GM12878 (cell line): ENCODE data around the gene DDHD1. TPM values are rescaled to one million over a fixed set of nuclear protein-coding genes. Genes with fewer than 3 reads are reported as not detected.

Experiments
- ATAC-seq: fragments of 200-7000 bp; cut with Tn5 transposase; 3 replicates; pipeline ENCODE4 v1.9.1; 2020; ENCODE audit warnings: mild to moderate bottlenecking, moderate library complexity
- BruUV-seq: library from RNA; stranded (reverse); fragments of 400-500 nt; replicated peaks from 2 replicates; lab custom pipeline; 2021; lab: Mats Ljungman, UMichigan
- CTCF ChIA-PET: fragments of 300-600 bp; sonication (Branson Sonifier 250); formaldehyde crosslinking; extraction: SDS; loops from one replicate; lab custom pipeline; 2021; ENCODE audit warnings: inconsistent platforms; lab: Yijun Ruan, JAX
- POLR2A ChIA-PET: fragments of 350-600 bp; formaldehyde crosslinking; extraction: SDS; loops from one replicate; lab custom pipeline; 2021; ENCODE audit warnings: inconsistent platforms; lab: Charles Lee
- RAD21 ChIA-PET: fragments of 300-600 bp; sonication (Branson Sonifier 250); formaldehyde crosslinking; loops from one replicate; lab custom pipeline; 2023; ENCODE audit warnings: antibody characterized with exemption; ENCODE audit not compliant: unreplicated experiment; lab: Charles Lee
- SMC1A ChIA-PET: fragments of 300-600 bp; sonication (Branson Sonifier 250); formaldehyde crosslinking; loops from one replicate; lab custom pipeline; 2023; ENCODE audit not compliant: unreplicated experiment, uncharacterized antibody; lab: Charles Lee
- DNase-seq: peaks from one replicate; pipeline ENCODE4 v3.0.0-alpha.2; 2011; ENCODE audit warnings: low read depth, low spot score
- FAIRE-seq: peaks from 3 replicates; lab custom pipeline; 2011; peaks lifted over from hg19 to GRCh38; lab: Jason Lieb, UNC
- H2AFZ ChIP-seq: 2 replicates; pipeline ENCODE4 v1.6.0; 2011; ENCODE audit warnings: low read depth, low read length, control low read depth; ENCODE audit not compliant: control insufficient read depth
- H3K27ac ChIP-seq: 2 replicates; pipeline ENCODE4 v1.5.1; 2011; ENCODE audit warnings: control low read depth; ENCODE audit not compliant: control insufficient read depth, insufficient read depth
- H3K27me3 ChIP-seq, 2 experiments: replicated peaks in 1 of 2; 2 replicates each; pipeline versions ENCODE4 v1.6.0 to v1.6.1; 2011; ENCODE audit warnings: low read length in 1 of 2; ENCODE audit not compliant: control insufficient read depth in 2 of 2, insufficient read depth in 2 of 2
- H3K36me3 ChIP-seq, 2 experiments: 2 replicates each; pipeline ENCODE4 v1.5.1; 2011; ENCODE audit warnings: low read length in 1 of 2; ENCODE audit not compliant: control insufficient read depth in 2 of 2, insufficient read depth in 2 of 2
- H3K4me1 ChIP-seq: 2 replicates; pipeline ENCODE4 v1.6.1; 2011; ENCODE audit warnings: mild to moderate bottlenecking, low read length, moderate library complexity, mixed read lengths; ENCODE audit not compliant: control insufficient read depth, insufficient read depth
- H3K4me2 ChIP-seq: 2 replicates; pipeline ENCODE4 v1.6.0; 2011; ENCODE audit warnings: control low read depth; ENCODE audit not compliant: control insufficient read depth, insufficient read depth
- H3K4me3 ChIP-seq: fragments of 200-600 bp; sonication (generic); 2 replicates; pipeline ENCODE4 v1.5.1; 2016
- H3K79me2 ChIP-seq: 2 replicates; pipeline ENCODE4 v1.6.0; 2011; ENCODE audit warnings: low read length; ENCODE audit not compliant: control insufficient read depth, insufficient read depth
- H3K9ac ChIP-seq: 2 replicates; pipeline ENCODE4 v1.8.0; 2011; ENCODE audit warnings: low read length, control low read depth, mixed read lengths; ENCODE audit not compliant: control insufficient read depth, insufficient read depth
- H3K9me3 ChIP-seq: replicated peaks from 3 replicates; pipeline ENCODE4 v1.5.1; 2011; ENCODE audit warnings: mild to moderate bottlenecking, low read length; ENCODE audit not compliant: control insufficient read depth, insufficient read depth
- H4K20me1 ChIP-seq: 2 replicates; pipeline ENCODE4 v1.6.0; 2011; ENCODE audit not compliant: control insufficient read depth, insufficient read depth
- CBX3 ChIP-seq: fragments of 200-600 bp; sonication (generic); IDR thresholded peaks from 2 replicates; pipeline ENCODE4 v1.6.1; 2016; ENCODE audit warnings: low read depth, borderline replicate concordance
- HDAC2 ChIP-seq: fragments of 200-600 bp; sonication (generic); IDR thresholded peaks from 2 replicates; pipeline ENCODE4 v1.6.1; 2017
- JUND ChIP-seq: IDR thresholded peaks from 2 replicates; pipeline ENCODE4 v1.6.1; 2012; ENCODE audit warnings: low read depth, mild to moderate bottlenecking, low read length, improper control_type of control experiment, moderate library complexity
- KAT2A ChIP-seq: conservative IDR thresholded peaks from 2 replicates; pipeline ENCODE4 v1.6.1; 2011; ENCODE audit warnings: low read depth, low read length; ENCODE audit not compliant: control insufficient read depth
- KDM1A ChIP-seq: fragments of 200-600 bp; sonication (generic); IDR thresholded peaks from 2 replicates; pipeline ENCODE4 v1.6.1; 2016; ENCODE audit warnings: borderline replicate concordance
- NRF1 ChIP-seq: conservative IDR thresholded peaks from 2 replicates; pipeline ENCODE4 v1.6.1; 2011; ENCODE audit warnings: mild to moderate bottlenecking, low read depth, low read length, improper control_type of control experiment
- PAX5 ChIP-seq: IDR thresholded peaks from 2 replicates; pipeline ENCODE4 v1.6.1; 2011; ENCODE audit warnings: low read depth, low read length, borderline replicate concordance
- POLR2AphosphoS5 ChIP-seq: IDR thresholded peaks from 2 replicates; pipeline ENCODE4 v1.6.1; 2011; ENCODE audit warnings: mild to moderate bottlenecking, low read length, inconsistent platforms
- RFX5 ChIP-seq: IDR thresholded peaks from 2 replicates; pipeline ENCODE4 v1.6.1; 2011; ENCODE audit warnings: low read depth, low read length, improper control_type of control experiment
- SIX5 ChIP-seq: IDR thresholded peaks from 2 replicates; pipeline ENCODE4 v1.6.1; 2011; ENCODE audit warnings: mild to moderate bottlenecking, low read depth, low read length, moderate library complexity; ENCODE audit not compliant: severe bottlenecking
- SMC3 ChIP-seq: IDR thresholded peaks from 2 replicates; pipeline ENCODE4 v1.6.1; 2011; ENCODE audit warnings: low read length, improper control_type of control experiment, borderline replicate concordance
- SREBF2 ChIP-seq: IDR thresholded peaks from 2 replicates; pipeline ENCODE4 v1.6.1; 2012; ENCODE audit warnings: mild to moderate bottlenecking, low read length
- STAT1 ChIP-seq: fragments of 450-650 bp; conservative IDR thresholded peaks from 2 replicates; pipeline ENCODE4 v1.6.1; 2014; ENCODE audit warnings: antibody characterized with exemption, mild to moderate bottlenecking
- TBL1XR1 ChIP-seq: IDR thresholded peaks from 2 replicates; pipeline ENCODE4 v1.6.1; 2012; ENCODE audit warnings: low read depth, low read length, improper control_type of control experiment
- ZNF217 ChIP-seq: fragments of 450-650 bp; IDR thresholded peaks from 2 replicates; pipeline ENCODE4 v1.6.1; 2017; ENCODE audit warnings: antibody characterized with exemption, mild to moderate bottlenecking
- ZZZ3 ChIP-seq: IDR thresholded peaks from 2 replicates; pipeline ENCODE4 v1.6.1; 2011; ENCODE audit warnings: low read depth; ENCODE audit not compliant: control insufficient read depth, insufficient read length
- WGBS: methylation state at CpG from one replicate; pipeline ENCODE4 v1.1.6; 2016; ENCODE audit warnings: low lambda C conversion rate; ENCODE audit not compliant: insufficient replicate concordance, insufficient coverage; ENCODE audit errors: missing lambda C conversion rate; 5-methylcytosine and 5-hydroxymethylcytosine counted together
- in situ Hi-C: fragments of 300-500 bp; cut with MboI; formaldehyde crosslinking; loops from 9 replicates; pipeline ENCODE4 v1.14.3; 2018; ENCODE audit warnings: mixed read lengths
- intact Hi-C: fragments of 100-400 bp; cut with micrococcal nuclease; formaldehyde crosslinking; loops from one replicate; pipeline ENCODE4 v1.14.2; 2022; ENCODE audit not compliant: unreplicated experiment
- polyA plus RNA-seq, 11 experiments: library from polyadenylated mRNA; depleted of rRNA in 4 of 11; unstranded in 6 of 11; stranded (reverse) in 5 of 11; fragments of >200 nt; fragmentation: Nextera tagmentation in 4 of 11; fragmentation: Illumina TruSeq in 1 of 11; extraction: Ambion mirVana in 4 of 11; extraction: Trizol in 1 of 11; gene quantifications; 1 replicate in 1 of 11; 2 replicates in 10 of 11; pipeline versions ENCODE4 v1.2.1 to v1.2.3, GENCODE V29; 2011 to 2016; ENCODE audit warnings: inconsistent platforms in 2 of 11, missing spikeins in 2 of 11, low read depth in 1 of 11
- total RNA-seq, 4 experiments: library from RNA; depleted of rRNA in 3 of 4; stranded (reverse); fragments of >200 nt in 3 of 4; fragmentation: Illumina TruSeq in 1 of 4; extraction: Trizol in 1 of 4; gene quantifications; 2 replicates each; pipeline versions ENCODE4 v1.2.1 to v1.2.3, GENCODE V29; 2013 to 2021
- TF ChIP-seq, protein P1 (sequence below): fragments of 450-650 bp; formaldehyde crosslinking; IDR thresholded peaks from 2 replicates; pipeline ENCODE4 v1.4.0; 2022; ENCODE audit warnings: mild to moderate bottlenecking, moderate library complexity
- TF ChIP-seq, protein P2 (sequence below): IDR thresholded peaks from 2 replicates; pipeline ENCODE4 v1.6.1; 2011; ENCODE audit warnings: low read depth, low read length, improper control_type of control experiment, borderline replicate concordance

Gene DDHD1
- total and polyA plus RNA-seq, 10 of the 15 experiments (the other 5 are each of a cell fraction or from before 2014, with no cell fraction given), result 7.7 to 52.3 (median 28.5) TPM

DNA sequence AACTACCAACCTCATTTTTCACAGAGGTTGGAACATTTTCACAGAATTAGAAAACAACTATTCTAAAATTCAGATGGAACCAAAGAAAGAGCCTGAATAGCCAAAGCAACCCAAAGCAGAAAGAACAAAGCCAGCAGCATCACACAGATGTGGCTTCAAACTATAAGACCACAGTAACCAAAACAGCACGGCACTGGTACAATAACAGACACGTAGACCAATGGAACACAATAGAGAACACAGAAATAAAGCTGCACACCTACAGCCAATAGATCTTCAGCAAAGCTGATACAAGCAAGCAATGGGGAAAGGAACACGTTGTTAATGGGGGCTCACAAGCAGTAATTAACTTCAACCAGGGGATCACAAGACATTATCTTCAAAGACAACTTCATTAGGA, 114.5 kb downstream of the DDHD1 start:
- Histone ChIP-seq H4K20me1 (no peaks in the 10 kb centered on the region), H3K4me2 (no peak overlapping the region), H3K27me3 (no peaks in the 10 kb centered on the region), H3K4me1 (no peaks in the 10 kb centered on the region), H3K9ac (no peak overlapping the region), H3K36me3 (peaks cover 0 to 46% of the 10 kb centered on the region in 2 experiments; a peak in 2 of 4 replicates), H3K9me3 (no peaks in the 10 kb centered on the region; the same call in 2 of the 3 replicates), H3K27ac (no peak overlapping the region), H2AFZ (no peak overlapping the region), H3K4me3 (no peak overlapping the region), H3K79me2 (no peaks in the 10 kb centered on the region)
- BruUV-seq, result no TSS peak
- POLR2A ChIA-PET, result no interaction called here
- DNase-seq, result no peak
- ATAC-seq, result no peak
- in situ Hi-C loops (no loop called here), intact Hi-C loops (no loop called here)
- peak; percentile 57 for FAIRE-seq
- no peak for TF ChIP-seq POLR2AphosphoS5
- no peak for TF ChIP-seq NRF1
- no peak for TF ChIP-seq KAT2A
- TF ChIP-seq HDAC2, result no peak
- no peak for TF ChIP-seq CBX3
- TF ChIP-seq SIX5, result no peak
- no peak for TF ChIP-seq JUND
- no peak for TF ChIP-seq TBL1XR1
- TF ChIP-seq, protein P1, sequence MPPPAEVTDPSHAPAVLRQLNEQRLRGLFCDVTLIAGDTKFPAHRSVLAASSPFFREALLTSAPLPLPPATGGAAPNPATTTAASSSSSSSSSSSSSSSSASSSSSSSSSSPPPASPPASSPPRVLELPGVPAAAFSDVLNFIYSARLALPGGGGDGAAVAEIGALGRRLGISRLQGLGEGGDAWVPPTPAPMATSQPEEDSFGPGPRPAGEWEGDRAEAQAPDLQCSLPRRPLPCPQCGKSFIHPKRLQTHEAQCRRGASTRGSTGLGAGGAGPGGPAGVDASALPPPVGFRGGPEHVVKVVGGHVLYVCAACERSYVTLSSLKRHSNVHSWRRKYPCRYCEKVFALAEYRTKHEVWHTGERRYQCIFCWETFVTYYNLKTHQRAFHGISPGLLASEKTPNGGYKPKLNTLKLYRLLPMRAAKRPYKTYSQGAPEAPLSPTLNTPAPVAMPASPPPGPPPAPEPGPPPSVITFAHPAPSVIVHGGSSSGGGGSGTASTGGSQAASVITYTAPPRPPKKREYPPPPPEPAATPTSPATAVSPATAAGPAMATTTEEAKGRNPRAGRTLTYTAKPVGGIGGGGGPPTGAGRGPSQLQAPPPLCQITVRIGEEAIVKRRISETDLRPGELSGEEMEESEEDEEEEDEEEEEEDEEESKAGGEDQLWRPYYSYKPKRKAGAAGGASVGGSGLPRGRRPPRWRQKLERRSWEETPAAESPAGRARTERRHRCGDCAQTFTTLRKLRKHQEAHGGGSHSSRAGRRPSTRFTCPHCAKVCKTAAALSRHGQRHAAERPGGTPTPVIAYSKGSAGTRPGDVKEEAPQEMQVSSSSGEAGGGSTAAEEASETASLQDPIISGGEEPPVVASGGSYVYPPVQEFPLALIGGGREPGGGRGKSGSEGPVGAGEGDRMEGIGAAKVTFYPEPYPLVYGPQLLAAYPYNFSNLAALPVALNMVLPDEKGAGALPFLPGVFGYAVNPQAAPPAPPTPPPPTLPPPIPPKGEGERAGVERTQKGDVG, result no peak
- no peak for TF ChIP-seq RFX5
- TF ChIP-seq SMC3, result no peak
- TF ChIP-seq STAT1, result no peak
- TF ChIP-seq SREBF2, result no peak
- no peak for TF ChIP-seq ZZZ3
- no peak for TF ChIP-seq ZNF217
- TF ChIP-seq KDM1A, result no peak
- TF ChIP-seq, protein P2, sequence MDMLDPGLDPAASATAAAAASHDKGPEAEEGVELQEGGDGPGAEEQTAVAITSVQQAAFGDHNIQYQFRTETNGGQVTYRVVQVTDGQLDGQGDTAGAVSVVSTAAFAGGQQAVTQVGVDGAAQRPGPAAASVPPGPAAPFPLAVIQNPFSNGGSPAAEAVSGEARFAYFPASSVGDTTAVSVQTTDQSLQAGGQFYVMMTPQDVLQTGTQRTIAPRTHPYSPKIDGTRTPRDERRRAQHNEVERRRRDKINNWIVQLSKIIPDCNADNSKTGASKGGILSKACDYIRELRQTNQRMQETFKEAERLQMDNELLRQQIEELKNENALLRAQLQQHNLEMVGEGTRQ, result no peak
- no peak for TF ChIP-seq PAX5
- CTCF ChIA-PET, result no interaction called here
- RAD21 ChIA-PET, result no interaction called here
- WGBS, result 100% methylated on average over 3 of the region's 3 CpGs
- SMC1A ChIA-PET, result no interaction called here
